Right lobe of liver (tissue), 4 donors: ENCODE data around the gene NUP155.

Experiments used
- CTCF ChIP-seq, 4 donors: fragments of 200-600 bp in 3 of 4; fragments of 450-650 bp in 1 of 4; IDR thresholded peaks; one replicate each; pipeline versions ENCODE4 v1.5.1 to v1.8.0; 2016 to 2022; ENCODE audit warnings: antibody characterized with exemption in 4 of 4, mild to moderate bottlenecking in 2 of 4
- POLR2A ChIP-seq: fragments of 450-650 bp; IDR thresholded peaks from one replicate; pipeline ENCODE4 v1.6.1; 2017; ENCODE audit warnings: antibody characterized with exemption, mild to moderate bottlenecking
- donor health status: DM: no; HTN: no; CAD: no.
- donor health status: DM: no; HTN: no; CAD: no.
- donor health status: DM: no; HTN: yes; CAD: no.

DNA sequence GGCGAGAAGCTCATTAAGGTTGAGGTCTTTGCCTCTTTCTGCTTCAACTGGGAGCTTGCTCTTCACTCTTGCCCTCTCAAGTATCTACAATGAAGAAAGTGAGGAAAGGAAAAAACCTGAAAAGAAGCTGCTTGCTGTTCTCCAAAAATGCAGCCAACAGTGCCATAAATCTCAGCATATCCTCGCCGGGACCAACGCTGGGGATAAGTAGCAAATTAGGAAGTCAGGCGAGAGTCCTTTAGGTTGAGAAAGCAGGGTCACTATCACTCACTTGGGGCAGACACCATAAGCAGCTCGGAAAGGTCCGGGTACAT, 399 bp downstream of the NUP155 start:
- no peak for TF ChIP-seq POLR2A
- no peak for TF ChIP-seq CTCF (IDR thresholded peaks at IDR 0.05)
